Prostate gland (tissue), 2 donors: ENCODE data around the gene ZBTB43.
"Not testable (repeated sequence)": the region's sequence is repeated elsewhere in the genome, so short reads cannot be mapped to it uniquely, and the experiment has no call there.

Source experiments
- POLR2AphosphoS5 ChIP-seq: sonication (generic); formaldehyde crosslinking; IDR thresholded peaks from one replicate; pipeline ENCODE4 v1.6.1; 2017; ENCODE audit warnings: antibody characterized with exemption
- TF ChIP-seq, protein P1 (sequence below), 4 experiments: fragments of 200-600 bp in 2 of 4; fragments of 450-650 bp in 2 of 4; sonication (generic) in 2 of 4; IDR thresholded peaks; 1 replicate in 3 of 4; 2 replicates in 1 of 4; pipeline ENCODE4 v1.5.1; 2016 to 2019; ENCODE audit warnings: antibody characterized with exemption in 4 of 4, mild to moderate bottlenecking in 2 of 4, moderate library complexity in 2 of 4

DNA sequence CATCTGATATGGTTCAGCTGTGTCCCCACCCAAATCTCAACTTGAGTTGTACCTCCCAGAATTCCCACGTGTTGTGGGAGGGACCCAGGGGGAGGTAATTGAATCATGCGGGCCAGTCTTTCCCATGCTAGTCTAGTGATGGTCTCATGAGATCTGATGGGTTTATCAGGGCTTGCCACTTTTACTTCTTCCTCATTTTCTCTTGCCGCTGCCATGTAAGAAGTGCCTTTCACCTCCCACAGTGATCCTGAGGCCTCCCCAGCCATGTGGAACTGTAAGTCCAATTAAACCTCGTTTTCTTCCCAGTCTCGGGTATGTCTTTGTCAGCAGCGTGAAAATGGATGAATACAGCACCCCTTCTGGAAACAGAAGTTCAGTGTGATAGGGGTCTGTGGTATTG lies 20.0 kb upstream of the ZBTB43 start:
- not testable (repeated sequence) for TF ChIP-seq POLR2AphosphoS5
- TF ChIP-seq, protein P1, sequence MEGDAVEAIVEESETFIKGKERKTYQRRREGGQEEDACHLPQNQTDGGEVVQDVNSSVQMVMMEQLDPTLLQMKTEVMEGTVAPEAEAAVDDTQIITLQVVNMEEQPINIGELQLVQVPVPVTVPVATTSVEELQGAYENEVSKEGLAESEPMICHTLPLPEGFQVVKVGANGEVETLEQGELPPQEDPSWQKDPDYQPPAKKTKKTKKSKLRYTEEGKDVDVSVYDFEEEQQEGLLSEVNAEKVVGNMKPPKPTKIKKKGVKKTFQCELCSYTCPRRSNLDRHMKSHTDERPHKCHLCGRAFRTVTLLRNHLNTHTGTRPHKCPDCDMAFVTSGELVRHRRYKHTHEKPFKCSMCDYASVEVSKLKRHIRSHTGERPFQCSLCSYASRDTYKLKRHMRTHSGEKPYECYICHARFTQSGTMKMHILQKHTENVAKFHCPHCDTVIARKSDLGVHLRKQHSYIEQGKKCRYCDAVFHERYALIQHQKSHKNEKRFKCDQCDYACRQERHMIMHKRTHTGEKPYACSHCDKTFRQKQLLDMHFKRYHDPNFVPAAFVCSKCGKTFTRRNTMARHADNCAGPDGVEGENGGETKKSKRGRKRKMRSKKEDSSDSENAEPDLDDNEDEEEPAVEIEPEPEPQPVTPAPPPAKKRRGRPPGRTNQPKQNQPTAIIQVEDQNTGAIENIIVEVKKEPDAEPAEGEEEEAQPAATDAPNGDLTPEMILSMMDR (IDR thresholded peaks at IDR 0.05): not testable (repeated sequence)
